ENCODE results near the gene R3HDML.
"Not testable (repeated sequence)": the region's sequence is repeated elsewhere in the genome, so short reads cannot be mapped to it uniquely, and the experiment has no call there.

R3HDML gene

DNA sequence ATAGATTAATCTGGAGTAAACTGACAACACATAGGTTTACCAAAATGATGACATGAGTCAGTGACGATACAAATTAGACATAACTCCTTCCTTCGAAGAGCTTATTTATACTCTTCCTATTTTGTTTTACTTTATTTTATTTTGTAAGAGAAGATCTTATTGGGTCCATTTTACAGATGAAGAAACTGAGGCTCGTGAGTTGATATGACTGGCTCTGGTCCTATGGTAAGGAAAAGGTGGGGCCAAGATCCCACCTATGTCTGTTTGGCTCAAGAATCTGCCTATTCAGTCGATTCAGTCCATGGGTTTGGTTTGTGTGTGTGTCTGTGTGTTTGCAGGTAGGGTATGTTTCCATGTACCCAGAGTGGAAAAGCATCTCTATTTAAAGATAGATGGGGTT lies 8.4 kb upstream of the R3HDML start:
- no peak for DNase-seq (ENCODE audit: low spot score)

DNA sequence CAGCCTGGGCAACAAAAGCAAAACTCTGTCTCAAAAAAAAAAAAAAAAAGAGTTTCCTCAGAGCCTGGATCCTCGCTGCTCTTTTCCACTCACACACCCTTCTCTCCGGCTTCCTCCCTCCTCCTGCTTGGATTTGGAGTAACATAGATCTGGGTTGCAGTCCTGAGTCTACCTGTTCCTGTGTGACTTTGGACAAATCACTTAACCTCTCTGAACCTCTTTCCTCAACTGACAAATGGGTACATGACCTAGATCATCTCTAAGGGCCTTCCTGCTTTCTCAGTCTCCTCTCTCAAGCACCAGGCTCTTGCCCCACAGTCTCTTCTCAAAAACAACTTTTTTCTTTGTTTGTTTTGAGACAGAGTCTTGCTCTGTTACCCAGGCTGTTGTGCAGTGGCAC lies 5.6 kb upstream of the R3HDML start:
- no peak for DNase-seq (ENCODE audit: low spot score)

DNA sequence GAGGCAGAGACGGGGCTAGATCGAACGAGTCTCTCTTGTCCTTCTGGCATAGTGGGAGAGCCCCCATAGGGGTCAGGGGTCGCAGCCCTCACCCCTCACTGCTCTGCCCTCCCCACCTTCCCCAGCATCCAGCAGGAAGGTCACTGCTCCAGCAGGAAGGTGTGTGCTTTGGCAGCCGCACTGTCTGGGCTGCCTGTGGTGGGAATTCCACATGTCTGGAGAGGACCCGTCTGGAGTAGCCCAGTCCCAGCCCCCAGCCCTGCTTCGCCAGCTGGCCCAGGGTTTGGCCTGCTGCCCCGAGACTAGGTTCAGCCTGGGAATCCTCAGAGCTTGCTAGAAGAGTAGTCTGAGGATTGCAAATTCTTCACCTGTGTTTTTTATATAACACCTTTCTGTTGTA lies 2.5 kb upstream of the R3HDML start:
- DNase-seq (ENCODE audit: low spot score), result no peak

DNA sequence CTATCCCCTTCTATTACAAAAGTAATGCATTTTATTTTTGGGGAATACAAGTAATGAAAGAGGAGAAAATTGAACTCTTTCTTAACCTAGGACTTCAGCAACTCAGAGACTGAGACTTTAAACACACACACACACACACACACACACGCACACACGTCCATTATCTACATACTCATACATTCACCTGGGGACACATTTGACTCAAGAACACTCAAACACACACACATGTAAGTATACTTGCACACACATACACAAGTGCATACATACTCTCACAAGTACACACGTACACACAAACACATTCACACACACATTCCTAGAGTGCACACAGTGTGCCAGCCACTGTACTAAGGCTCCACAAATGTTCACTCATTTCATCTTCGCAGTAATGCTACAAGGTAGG lies 2.1 kb upstream of the R3HDML start:
- no peak for DNase-seq (ENCODE audit: low spot score)

DNA sequence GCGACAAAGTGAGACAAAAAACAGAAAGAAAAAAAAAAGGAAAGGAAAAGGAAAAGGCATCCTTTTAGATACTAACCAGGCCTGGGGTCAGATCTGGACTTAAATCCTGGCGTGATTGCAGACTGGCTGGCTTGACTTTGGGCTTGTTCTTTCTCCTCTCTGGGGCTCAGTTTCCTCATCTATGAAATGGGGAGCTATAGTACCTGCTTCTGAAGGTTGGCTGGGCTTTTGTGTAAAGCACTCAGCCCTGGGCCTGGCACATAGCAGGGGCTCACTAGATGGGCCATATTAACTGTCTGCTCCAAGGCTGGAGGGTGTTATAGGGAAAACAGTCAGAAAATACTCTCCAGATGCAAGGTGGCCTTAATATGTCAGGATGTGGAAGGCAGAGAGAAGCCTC lies 1.2 kb upstream of the R3HDML start:
- DNase-seq (ENCODE audit: low spot score), result no peak

DNA sequence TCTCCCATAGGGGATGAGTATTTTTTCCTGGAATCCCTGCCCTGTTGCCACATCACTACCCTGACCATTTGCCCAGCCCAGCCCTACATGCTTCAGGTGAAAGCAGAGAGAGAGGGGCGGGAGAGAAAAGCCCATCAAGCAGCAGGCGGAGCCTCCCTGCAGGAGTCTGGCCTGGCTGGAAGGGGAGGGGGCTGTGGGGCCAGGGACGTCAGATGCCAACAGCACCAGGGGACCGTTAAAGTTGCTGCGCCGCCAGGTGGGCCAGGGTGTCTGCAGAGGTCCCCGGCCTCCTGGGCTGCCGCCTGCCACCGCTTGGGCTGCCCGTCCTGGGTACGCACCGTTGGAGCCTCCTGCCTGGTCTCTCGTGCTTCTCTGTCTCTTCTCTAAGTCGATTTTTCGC lies 757 bp upstream of the R3HDML start:
- no peak for DNase-seq (ENCODE audit: low spot score)

DNA sequence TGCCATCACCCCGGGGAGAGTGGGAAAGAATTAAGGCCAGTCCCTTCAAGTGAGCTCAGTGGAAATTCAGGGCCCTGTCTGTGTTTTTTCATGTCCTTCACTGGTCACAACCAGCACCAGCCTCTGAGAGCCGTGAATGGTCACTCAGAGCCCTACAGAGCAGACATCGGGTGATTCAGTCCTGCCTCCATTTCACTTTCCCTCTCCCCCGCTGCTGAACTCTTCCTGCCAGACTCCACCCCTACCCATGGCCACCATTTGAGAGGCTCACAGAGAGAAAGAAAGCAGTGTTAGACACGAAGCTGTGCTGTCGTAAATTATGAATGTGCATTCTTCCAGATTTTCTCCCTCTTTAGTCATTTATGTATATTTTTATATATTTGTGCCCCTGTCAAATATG lies 5.4 kb downstream of the R3HDML start:
- no peak for DNase-seq (ENCODE audit: low spot score)

DNA sequence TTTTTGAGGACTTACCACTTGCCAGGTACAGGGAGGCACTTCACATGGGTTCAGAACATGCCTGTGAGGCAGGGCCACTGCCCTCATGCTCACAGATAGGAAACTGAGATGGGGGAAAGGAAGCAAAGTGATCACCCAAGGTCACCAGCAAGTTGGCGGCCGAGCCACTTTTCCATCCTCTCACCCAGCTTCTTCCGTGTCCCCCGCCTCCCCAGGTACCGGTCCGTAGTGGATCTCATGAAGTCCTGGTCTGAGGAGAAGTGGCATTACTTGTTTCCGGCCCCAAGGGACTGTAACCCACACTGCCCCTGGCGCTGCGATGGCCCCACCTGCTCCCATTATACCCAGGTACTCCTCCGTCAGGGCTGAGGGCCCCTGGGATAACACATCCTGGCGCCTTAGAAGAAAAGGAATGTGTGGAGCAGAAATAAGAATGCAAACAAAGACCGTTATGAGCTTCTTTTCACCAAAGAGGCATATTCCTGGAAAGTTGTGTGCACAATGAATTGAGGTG lies 6.4 kb downstream of the R3HDML start:
- DNase-seq (ENCODE audit: low spot score), result no peak

DNA sequence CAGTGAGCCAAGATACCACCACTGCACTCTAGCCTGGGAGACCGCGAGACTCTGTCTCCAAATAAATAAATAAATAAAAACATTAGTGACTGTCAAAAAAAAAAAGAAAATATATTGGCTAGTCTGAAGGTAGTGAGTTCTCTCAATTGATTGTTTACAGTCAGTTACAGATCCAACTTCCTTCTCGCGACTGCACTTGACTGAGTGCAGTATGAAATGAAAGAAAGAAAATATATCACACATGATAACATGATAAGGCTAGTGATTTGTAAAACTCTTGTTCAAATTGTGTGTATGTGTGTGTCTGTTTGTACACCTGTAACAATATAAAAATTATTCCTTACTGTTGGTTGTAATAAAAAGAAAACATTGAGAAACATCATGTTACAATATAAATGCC lies 7.9 kb downstream of the R3HDML start:
- DNase-seq (ENCODE audit: low spot score), result no peak

DNA sequence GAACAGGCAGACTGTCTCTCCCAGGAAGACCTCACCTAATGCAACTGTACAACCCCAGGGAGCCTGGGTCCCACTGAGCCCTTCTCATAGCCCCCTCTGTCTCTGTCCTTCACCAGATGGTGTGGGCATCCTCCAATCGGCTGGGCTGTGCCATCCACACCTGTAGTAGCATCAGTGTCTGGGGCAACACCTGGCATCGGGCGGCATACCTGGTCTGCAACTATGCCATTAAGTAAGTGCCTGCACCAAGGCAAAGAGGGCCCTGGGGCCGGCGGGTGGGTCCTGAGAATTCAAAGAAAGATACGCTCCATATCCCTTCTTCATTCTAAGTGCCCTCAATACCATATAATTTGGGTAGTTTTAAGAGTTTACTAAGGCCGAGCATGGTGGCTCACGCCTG lies 8.3 kb downstream of the R3HDML start:
- no peak for DNase-seq (ENCODE audit: low spot score)

DNA sequence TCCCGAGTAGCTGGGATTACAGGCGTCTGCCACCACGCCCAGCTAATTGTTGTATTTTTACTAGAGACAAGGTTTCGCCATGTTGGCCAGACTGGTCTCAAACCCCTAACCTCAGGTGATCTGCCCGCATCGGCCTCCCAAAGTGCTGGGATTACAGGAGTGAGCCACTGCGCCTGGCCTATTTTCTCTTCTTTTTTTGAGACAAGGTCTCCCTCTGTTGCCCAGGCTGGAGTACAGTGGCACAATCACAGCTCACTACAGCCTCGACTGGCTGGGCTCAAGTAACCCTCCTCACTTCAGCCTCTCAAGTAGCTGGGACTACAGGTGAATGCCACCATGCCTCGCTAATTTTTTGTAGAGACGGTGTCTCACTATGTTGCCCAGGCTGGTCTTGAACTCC lies 9.1 kb downstream of the R3HDML start:
- not testable (repeated sequence) for DNase-seq (ENCODE audit: low spot score)

DNA sequence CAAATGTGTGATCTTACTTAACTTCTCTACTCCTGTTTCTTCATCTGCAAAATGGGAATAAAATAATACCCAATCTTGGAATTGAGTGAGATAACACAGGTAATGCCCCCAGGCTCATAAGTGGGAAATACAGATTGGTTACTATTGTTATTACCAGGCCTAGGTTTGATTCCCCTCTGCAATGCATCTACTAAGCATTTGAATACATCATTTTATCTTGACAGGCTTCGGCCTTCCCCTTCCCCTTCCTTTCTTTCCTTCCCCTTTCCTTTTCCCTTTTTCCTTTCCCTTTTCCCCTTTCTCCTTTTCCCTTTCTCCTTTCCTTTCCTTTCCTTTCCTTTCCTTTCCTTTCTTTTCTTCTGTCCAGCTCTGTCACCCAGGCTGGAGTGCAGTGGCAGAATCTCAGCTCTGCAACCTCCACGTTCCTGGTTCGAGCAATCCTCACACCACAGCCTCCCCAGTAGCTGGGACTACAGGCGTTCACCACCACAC lies 11.4 kb downstream of the R3HDML start:
- DNase-seq (ENCODE audit: low spot score), result no peak

DNA sequence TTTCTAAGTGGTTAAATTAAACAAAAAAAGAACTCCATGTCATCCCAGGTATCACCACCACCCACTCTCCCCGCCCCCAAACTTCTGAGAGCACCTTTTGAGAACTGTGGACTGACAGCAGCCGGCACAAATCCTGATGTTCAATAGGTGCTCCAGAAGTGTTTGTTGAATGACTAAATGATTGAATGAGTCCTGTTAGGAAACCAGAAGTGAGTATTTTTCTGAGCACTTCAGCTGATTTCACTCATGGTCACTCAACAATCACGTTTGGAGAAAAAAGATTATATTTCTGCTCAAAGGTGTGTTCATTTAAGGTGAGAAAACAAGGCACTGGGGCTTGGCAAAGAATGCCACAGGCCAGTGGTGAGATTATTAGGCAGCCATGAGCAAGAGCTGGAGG lies 12.5 kb downstream of the R3HDML start:
- no peak for DNase-seq (ENCODE audit: low spot score)

DNA sequence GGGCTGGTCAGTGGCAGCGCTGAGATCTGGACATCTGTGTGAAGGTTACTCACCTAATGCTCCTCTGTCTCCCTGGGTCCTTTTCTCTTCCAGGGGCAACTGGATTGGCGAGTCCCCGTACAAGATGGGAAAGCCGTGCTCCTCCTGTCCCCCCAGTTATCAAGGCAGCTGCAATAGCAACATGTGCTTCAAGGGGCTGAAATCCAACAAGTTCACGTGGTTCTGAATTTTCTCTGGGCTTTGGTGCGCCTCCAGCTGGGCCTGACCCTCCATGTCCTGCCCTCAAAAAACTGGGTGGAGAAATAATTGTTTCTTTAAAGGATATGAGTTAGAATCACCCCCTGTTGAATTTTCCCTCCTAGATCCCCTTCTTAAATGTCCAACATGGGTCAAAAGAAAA lies 13.7 kb downstream of the R3HDML start:
- DNase-seq (ENCODE audit: low spot score), result no peak

DNA sequence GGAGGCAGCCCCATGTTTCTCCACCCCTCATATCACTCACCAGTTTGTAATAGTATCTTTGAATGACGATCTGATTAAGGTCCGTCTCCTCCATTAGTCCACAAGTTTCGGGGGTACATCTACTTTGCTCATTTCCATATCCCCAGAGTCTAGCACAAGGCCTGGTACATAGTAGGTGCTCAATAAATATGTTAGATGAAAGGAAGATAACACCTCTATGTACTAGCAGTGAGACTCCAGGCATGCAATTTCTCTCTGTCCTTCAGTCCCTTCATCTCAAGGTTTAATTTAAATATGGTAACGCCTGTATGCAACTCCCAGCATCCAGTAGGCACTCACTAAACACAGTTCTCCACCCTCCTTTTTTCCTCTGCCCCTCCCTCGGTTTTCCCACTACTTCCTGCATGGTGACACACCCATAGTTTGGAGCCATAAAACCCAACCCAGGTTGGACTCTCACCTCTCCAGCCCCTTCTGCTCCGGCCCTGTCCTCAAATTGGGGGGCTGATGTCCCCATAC lies 18.2 kb downstream of the R3HDML start:
- no peak for DNase-seq (ENCODE audit: low spot score)

DNA sequence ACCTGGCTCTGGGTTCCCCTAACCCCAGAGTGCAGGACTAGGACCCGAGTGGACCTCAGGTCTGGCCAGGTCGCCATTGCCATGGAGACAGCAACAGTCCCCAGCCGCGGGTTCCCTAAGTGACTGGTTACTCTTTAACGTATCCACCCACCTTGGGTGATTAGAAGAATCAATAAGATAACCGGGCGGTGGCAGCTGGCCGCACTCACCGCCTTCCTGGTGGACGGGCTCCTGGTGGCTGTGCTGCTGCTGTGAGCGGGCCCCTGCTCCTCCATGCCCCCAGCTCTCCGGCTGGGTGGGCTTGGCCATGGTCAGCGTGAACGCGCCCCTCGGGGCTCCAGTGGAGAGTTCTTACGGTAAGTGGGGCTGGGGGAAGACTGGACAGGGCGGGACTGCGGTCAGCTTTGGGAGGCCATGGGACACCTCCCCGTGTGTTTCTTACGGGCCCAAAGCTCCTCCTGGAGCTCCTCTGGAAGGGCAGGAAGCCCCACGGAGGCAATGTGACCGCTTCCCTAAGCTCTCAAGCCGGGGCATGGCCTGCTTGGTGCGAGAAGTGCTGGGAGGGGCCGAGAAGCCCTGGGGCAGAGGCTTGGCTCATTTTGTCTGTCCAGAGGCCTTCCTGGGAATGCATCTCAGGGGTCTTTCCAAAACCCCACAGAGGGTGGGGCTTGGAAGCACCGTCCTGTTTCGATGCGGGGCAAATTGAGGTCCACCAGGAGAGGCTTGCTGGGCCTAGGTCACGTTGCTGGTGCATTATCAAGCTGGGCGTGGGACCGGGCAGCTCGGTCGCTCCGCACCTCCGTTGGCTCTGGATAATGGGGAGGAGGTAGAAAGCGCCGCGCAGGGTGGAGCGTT lies 18.9 kb downstream of the R3HDML start, which contains the start of gene HNF4A:
Gene HNF4A (plus strand): TSS at position 202 of the 855 bp plus-strand sequence. CDS start 106 bp downstream, at position 308.
- DNase-seq (ENCODE audit: low spot score), result no peak

DNA sequence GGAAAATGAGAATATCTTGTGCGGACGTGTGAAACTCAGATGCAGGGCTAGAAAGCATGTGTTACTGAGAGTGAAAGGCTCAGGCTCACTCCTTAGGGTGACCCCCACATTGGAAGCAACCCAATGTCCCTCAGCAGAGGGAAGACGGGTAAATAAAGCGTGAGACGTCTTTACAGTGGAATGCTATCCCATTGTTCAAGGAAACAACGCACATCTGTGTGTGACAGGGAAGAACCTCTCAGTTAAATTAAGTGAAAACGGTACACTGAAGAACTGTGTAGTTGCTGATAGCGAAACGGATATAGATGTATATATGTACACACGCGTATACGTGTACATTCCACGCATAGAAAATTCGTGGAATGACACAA lies 19.5 kb downstream of the R3HDML start:
- no peak for DNase-seq (ENCODE audit: low spot score)

DNA sequence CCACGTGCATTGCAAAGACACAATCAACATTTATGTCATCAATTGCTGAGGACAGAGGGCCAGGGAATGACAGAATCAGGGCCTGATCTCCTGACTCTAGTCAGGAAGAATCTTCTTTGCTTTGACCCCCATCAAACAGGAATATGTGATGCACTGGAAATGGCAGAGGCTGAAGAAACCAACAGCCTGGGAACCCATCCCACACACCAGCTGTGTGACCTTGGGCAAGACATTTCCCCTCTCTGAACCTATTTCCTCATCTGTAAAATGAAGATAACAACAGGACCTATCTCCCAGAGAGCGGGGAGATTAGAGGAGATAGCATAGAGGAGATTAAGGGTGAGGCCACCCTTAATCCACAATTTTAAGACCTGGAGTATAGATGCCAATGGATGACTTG lies 20.2 kb downstream of the R3HDML start:
- DNase-seq (ENCODE audit: low spot score), result no peak

DNA sequence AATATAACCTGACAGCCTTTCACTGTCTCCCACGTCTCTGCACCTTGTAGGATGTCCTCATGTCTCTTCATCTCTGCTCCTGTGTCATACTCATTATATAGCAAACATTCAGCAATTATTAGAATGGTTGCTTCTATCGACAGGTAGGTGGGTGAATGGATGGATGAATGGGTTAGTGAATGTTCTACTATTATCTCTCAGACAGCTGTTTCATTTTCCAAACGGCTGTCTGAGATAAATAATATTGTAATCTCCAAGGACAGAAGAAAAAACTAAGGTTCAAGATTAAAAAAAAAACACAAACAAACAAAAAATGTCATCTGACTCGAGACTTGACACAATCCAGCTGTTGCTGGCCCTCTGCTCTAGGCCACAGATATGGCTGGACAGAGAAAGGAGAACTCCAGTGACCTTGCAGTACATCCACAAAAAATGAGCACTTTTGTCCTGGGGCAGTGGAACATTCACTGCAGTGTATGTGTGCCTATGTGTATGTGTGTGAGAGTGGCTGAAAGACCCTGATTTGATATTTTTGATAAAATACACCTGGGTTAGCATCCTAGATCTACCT lies 20.8 kb downstream of the R3HDML start:
- DNase-seq (ENCODE audit: low spot score), result no peak

DNA sequence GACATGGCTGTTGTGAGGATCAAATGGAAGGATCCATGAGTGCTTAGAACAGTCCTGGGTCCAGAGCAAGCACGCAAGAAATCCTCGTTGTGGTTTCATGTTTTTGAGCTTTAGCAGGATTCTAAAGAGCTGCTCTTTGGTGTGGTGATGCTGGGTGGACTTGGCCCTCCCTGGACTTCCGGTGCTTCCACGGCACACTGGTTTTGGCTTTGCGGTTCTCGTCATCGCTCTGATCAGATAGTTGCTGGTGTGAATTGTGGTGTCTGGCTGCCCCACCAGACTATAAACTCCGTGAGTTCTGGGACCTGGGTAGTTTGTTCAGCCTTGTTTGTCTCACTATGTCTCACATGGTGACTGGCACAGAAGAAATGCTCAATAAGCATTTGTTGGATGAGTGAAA lies 21.9 kb downstream of the R3HDML start:
- DNase-seq (ENCODE audit: low spot score), result no peak

DNA sequence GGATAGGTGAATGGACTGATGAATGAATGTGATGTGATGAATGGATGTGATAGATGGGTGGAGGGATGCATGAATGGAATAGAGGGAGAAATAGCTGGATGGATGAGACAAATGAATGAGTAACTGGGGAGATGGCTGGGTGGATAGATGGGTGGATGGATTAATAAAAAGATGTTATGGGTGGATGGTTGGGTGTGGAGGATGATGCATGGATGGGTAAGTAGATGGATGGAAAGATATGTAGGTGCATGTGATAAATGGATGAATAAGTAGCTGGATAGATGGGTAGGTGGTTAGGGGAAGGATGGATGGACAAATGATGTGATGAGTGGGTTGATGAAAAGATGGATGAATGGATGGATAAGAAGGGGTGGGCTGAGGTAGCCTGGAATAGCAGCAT lies 23.4 kb downstream of the R3HDML start:
- DNase-seq (ENCODE audit: low spot score), result no peak

DNA sequence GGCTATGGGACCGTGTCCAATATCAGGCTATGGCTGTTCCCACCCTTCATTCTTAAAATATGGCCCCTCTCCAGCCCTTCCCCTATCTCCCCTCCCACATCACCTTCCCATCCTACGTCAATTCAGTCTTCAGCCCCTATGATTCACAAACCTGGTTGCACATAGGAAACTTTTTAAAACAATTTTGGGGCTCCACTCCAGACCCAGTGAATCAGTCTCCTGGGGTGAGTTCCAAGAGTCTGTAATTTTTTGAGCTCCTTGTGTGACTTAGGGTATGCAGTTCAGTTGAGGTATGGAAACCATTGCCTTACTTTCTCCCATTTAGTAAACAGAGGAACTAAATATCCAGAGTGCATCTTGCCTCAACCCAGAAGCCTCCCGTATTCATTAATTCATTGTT lies 24.2 kb downstream of the R3HDML start:
- DNase-seq (ENCODE audit: low spot score), result no peak

DNA sequence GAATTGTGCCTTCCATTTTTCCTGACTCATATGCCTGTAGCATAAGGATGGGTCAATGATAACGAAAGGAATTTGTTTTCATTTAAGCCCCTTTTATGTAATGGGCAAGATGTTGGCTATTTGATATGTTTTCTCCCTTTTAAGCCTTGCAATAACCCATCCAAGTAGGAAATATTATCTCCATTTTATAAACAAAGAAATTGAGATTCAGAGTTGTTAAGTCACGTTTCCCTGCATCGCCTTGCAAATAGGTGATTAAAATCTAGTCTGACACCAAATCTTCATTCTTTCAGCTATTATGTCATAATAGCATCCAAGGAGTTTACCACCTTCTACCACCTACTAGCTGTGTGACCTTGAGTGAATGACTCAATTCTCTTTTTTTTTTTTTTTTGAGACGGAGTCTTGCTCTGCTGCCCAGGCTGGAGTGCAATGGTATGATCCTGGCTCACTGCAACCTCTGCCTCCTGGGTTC lies 25.7 kb downstream of the R3HDML start:
- no peak for DNase-seq (ENCODE audit: low spot score)

Measured in left forelimb (tissue), 1 donor.